ENCODE data around the gene SHCBP1.

SHCBP1 gene

DNA sequence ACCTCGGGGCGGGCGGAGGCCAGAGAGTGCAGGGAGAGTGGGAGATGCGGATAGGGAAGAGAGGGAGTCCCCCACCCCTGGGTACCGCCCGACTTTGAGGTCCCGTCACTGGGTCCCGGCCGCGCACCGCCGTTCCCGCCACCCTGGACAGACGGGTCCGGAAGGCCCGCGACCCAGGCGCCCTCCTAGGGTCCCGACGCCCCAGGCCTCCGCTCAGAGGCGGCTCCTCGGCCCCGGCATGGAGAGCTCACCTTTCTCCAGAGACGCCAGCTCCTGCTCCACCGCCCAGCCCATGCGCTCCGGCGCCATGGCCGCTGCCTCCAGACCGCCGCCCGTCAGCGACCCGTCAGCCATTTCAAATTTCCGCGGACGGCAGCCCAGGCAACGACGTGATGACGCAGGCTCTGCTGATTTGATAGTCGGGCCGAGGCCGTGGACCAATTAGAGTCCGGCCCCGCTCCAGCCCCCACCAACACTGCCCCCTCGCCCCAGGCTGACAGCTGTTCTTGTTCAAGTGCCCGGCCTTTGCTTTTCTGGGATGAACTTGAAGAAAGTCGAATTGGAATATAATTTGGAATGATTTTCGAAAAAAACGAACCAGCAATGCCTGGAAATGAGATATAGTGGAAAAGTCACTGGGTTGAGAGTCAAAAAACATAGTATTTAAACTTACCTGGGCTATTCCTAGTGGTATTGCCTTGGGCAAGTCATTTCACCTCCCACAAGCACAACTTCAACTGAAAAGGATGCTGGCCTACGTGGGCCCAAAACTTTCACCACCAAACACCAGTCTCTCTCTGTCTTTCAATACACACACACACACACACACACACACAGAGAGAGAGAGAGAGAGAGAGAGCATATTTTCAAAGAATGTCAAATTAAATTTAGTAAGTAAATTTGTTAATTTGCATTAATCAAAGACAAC lies at the start of gene SHCBP1:
SHCBP1 (minus strand) TSS at position 374 of the 928 bp plus-strand sequence; CDS start at position 354, 20 bp downstream.
- Histone ChIP-seq H3K27ac (ENCODE audit: low read depth, low read length) (no peak within 1 kb of the TSS), H3K36me3 (ENCODE audit: control insufficient read depth, insufficient read depth, low read length) (no peaks in the 10 kb centered on the region), H3K9ac (ENCODE audit: low read length) (no peak within 1 kb of the TSS), H3K4me3 (ENCODE audit: low read length) (peak within 1 kb of the TSS; percentile 69), H3K27me3 (ENCODE audit: control insufficient read depth, insufficient read depth, low read length) (no peaks in the 10 kb centered on the region), H3K4me1 (ENCODE audit: control insufficient read depth, insufficient read depth, low read length) (no peaks in the 10 kb centered on the region)

GRCh38 chr16:46662123-46662522 lies 40.9 kb upstream of the SHCBP1 start:
- peaks cover 13% of the 10 kb centered on the region for H3K36me3 ChIP-seq (ENCODE audit: control insufficient read depth, insufficient read depth, low read length)
- no peak overlapping the region for H3K4me3 ChIP-seq (ENCODE audit: low read length)
- no peaks in the 10 kb centered on the region for H3K4me1 ChIP-seq (ENCODE audit: control insufficient read depth, insufficient read depth, low read length)
- H3K27ac ChIP-seq (ENCODE audit: low read depth, low read length): no peak overlapping the region
- H3K9ac ChIP-seq (ENCODE audit: low read length): no peak overlapping the region
- no peaks in the 10 kb centered on the region for H3K27me3 ChIP-seq (ENCODE audit: control insufficient read depth, insufficient read depth, low read length)

DNA sequence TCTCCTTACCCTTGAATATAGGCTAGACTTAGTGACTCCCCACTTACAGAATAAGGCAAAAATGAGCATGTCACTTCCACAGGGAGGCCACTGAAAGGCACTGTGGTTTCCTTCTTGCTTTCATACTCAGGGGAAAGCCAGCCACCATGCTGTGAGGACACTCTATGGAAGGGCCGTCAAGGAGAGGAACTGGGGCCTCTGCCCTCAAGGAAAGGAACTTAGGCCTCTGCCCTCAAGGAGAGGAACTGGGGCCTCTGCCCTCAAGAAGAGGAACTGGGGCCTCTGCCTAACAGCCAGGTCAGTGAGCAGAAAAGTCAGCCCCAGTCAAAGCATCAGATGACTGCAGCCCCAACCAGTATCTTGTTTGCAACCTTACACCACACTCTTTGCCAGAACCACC lies 37.7 kb upstream of the SHCBP1 start:
- H3K27me3 ChIP-seq (ENCODE audit: control insufficient read depth, insufficient read depth, low read length): no peaks in the 10 kb centered on the region
- peaks cover 8% of the 10 kb centered on the region for H3K36me3 ChIP-seq (ENCODE audit: control insufficient read depth, insufficient read depth, low read length)
- no peak overlapping the region for H3K27ac ChIP-seq (ENCODE audit: low read depth, low read length)

DNA sequence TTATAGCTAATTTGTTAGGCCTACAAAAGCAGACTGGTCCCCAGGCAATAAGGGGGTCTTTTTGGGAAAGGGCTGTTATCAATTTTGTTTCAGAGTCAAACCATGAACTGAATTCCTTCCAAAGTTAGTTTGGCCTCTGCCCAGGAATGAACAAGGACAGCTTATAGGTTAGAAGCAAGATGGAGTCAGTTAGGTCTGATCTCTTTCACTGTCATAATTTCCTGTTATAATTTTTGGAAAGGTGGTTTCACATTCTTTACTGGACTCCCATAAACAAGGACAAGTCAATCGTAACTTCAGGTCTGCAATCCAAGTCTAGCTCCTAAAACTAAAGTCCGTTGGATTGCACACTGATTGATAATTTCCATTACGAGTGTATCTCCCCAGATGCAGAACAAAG lies 30.1 kb upstream of the SHCBP1 start:
- Histone ChIP-seq H3K27me3 (ENCODE audit: control insufficient read depth, insufficient read depth, low read length) (no peaks in the 10 kb centered on the region), H3K9ac (ENCODE audit: low read length) (no peak overlapping the region), H3K27ac (ENCODE audit: low read depth, low read length) (no peak overlapping the region), H3K36me3 (ENCODE audit: control insufficient read depth, insufficient read depth, low read length) (no peaks in the 10 kb centered on the region), H3K4me1 (ENCODE audit: control insufficient read depth, insufficient read depth, low read length) (no peaks in the 10 kb centered on the region), H3K4me3 (ENCODE audit: low read length) (no peak overlapping the region)

More for the DNA sequence above, 37.7 kb upstream of the SHCBP1 start:
- H3K9ac ChIP-seq (ENCODE audit: low read length): no peak overlapping the region
- H3K4me1 ChIP-seq (ENCODE audit: control insufficient read depth, insufficient read depth, low read length): no peaks in the 10 kb centered on the region
- no peak overlapping the region for H3K4me3 ChIP-seq (ENCODE audit: low read length)

DNA sequence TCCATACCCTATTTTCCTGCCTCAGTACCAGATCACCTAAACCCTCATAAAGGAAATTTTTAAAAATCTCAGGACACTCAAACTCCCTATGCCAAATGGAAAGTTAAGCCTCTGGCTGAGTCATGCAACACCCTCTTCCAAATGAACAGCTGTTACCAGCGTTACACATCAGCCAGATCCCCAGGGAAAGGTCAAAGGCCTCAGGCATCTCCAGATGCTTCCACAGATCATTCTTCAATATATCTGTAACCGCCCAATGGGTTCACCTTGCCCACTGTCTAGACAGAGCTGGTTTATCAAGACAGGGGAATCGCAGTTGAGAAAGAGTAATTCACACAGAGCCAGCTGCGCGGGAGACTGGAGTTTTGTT lies 29.1 kb upstream of the SHCBP1 start:
- Histone ChIP-seq H3K4me3 (ENCODE audit: low read length) (no peak overlapping the region), H3K27ac (ENCODE audit: low read depth, low read length) (peak overlapping the region; percentile 46)

GRCh38 chr16:46649588-46650253 lies 28.5 kb upstream of the SHCBP1 start:
- Histone ChIP-seq H3K36me3 (ENCODE audit: control insufficient read depth, insufficient read depth, low read length) (no peaks in the 10 kb centered on the region), H3K27ac (ENCODE audit: low read depth, low read length) (peak overlapping the region; percentile 46), H3K4me3 (ENCODE audit: low read length) (peak overlapping the region; percentile 16), H3K9ac (ENCODE audit: low read length) (no peak overlapping the region), H3K4me1 (ENCODE audit: control insufficient read depth, insufficient read depth, low read length) (no peaks in the 10 kb centered on the region), H3K27me3 (ENCODE audit: control insufficient read depth, insufficient read depth, low read length) (no peaks in the 10 kb centered on the region)

More for the DNA sequence above, 29.1 kb upstream of the SHCBP1 start:
- no peaks in the 10 kb centered on the region for H3K27me3 ChIP-seq (ENCODE audit: control insufficient read depth, insufficient read depth, low read length)
- H3K36me3 ChIP-seq (ENCODE audit: control insufficient read depth, insufficient read depth, low read length): no peaks in the 10 kb centered on the region
- H3K4me1 ChIP-seq (ENCODE audit: control insufficient read depth, insufficient read depth, low read length): no peaks in the 10 kb centered on the region
- no peak overlapping the region for H3K9ac ChIP-seq (ENCODE audit: low read length)

- Histone ChIP-seq H3K4me3 (ENCODE audit: low read length) (no peak overlapping the region), H3K36me3 (ENCODE audit: control insufficient read depth, insufficient read depth, low read length) (no peaks in the 10 kb centered on the region), H3K4me1 (ENCODE audit: control insufficient read depth, insufficient read depth, low read length) (no peaks in the 10 kb centered on the region), H3K27me3 (ENCODE audit: control insufficient read depth, insufficient read depth, low read length) (no peaks in the 10 kb centered on the region), H3K9ac (ENCODE audit: low read length) (no peak overlapping the region), H3K27ac (ENCODE audit: low read depth, low read length) (no peak overlapping the region)
Observed at GRCh38 chr16:46648656-46649055, 27.5 kb upstream of the SHCBP1 start.

DNA sequence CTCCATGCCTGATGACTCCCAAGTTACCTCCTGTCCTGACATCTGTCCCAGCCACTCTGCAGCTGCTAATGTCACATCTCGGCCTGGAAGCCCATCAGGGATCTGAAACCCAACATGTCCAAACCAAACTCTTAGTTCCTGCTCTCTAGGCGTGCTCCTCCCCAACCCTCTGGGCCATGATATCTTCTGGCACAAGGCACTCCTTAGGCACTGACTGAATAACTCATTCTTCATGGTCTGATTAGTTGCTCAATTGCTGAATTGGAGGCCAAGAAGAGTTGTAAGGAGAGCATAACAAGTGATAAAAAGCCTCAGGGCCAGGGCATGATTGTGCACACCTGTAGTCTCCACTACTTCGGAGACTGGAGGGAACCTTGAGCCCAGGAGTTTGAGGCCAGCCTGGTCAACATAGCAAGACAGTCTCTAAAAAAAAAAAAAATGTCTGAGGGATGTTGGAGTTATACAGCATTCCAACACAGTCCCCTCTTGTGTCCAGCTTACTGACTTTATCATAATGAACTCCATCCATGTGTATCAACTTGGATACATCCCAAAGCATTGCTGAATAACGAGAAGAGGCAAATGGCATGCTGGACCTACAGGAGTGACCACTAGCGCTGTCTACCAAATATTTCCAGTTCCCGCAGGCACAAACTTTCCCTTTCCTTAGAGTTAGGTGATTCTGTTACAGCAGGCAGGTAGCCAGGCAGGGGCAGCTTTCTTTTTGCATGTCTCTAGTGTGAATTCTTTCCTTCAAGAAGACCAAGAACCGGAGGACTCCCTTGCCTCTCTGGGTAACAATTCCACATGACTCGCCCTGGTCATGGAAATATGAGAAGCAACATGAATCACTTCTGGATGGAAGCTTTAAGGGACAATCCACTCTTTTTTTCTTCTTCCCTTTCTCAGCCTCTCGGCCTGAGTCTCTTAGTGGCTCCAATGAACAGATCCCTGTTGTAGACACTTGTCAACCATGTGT lies 18.1 kb upstream of the SHCBP1 start:
- H3K36me3 ChIP-seq (ENCODE audit: control insufficient read depth, insufficient read depth, low read length): no peaks in the 10 kb centered on the region
- no peak overlapping the region for H3K27ac ChIP-seq (ENCODE audit: low read depth, low read length)
- no peaks in the 10 kb centered on the region for H3K27me3 ChIP-seq (ENCODE audit: control insufficient read depth, insufficient read depth, low read length)
- H3K9ac ChIP-seq (ENCODE audit: low read length): no peak overlapping the region
- H3K4me1 ChIP-seq (ENCODE audit: control insufficient read depth, insufficient read depth, low read length): no peaks in the 10 kb centered on the region
- no peak overlapping the region for H3K4me3 ChIP-seq (ENCODE audit: low read length)

- H3K36me3 ChIP-seq (ENCODE audit: control insufficient read depth, insufficient read depth, low read length): no peaks in the 10 kb centered on the region
- no peak overlapping the region for H3K4me3 ChIP-seq (ENCODE audit: low read length)
- H3K27me3 ChIP-seq (ENCODE audit: control insufficient read depth, insufficient read depth, low read length): no peaks in the 10 kb centered on the region
- no peak overlapping the region for H3K27ac ChIP-seq (ENCODE audit: low read depth, low read length)
- no peak overlapping the region for H3K9ac ChIP-seq (ENCODE audit: low read length)
- no peaks in the 10 kb centered on the region for H3K4me1 ChIP-seq (ENCODE audit: control insufficient read depth, insufficient read depth, low read length)
Observed at GRCh38 chr16:46632778-46633733, 11.9 kb upstream of the SHCBP1 start.

DNA sequence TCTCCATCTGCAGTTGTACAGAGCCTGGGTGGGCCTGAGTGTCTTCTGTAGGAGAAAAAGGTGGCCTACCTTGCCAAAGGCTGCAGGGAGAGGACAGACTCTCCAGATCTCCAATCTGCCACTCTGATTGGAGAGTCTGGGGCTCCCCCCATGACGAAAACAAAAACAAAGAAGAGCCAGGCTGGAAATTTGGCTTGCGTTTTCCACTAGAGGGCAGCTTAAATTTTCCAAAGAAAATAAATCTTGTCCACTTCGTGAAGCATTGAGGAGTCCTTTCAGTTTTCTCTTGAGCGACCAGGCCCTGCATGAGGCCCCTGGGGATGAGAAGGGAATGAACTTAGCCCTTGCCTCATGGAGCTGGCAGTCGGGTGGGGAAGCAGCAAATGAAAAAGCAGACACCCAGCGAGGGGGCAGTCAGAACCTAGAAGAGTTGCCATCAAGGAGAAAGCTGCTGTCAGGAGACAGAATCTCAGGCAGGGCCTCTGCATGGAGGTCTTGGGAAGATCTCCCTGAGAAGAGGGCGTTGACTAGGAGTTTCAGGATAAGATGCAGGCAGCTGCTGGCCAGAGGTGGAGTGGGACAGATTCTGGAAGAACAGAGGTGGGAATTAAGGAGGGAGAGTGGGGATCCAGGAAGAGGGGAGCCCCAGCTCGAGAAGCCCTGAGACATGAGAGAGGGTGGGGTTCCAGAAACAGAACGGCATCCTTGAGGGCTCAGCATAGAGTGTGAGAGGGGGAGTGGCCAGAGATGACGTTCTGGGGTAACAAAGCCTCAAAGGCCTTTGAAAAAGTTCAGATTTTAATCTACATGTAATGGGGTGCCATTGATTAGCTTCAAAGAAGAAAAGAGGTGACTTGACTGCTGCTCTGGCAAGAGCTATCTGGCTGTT lies 8.4 kb upstream of the SHCBP1 start:
- Histone ChIP-seq H3K27me3 (ENCODE audit: control insufficient read depth, insufficient read depth, low read length) (no peaks in the 10 kb centered on the region), H3K36me3 (ENCODE audit: control insufficient read depth, insufficient read depth, low read length) (no peaks in the 10 kb centered on the region), H3K4me1 (ENCODE audit: control insufficient read depth, insufficient read depth, low read length) (no peaks in the 10 kb centered on the region), H3K4me3 (ENCODE audit: low read length) (no peak overlapping the region), H3K27ac (ENCODE audit: low read depth, low read length) (no peak overlapping the region), H3K9ac (ENCODE audit: low read length) (no peak overlapping the region)
